ENCODE measurements around the gene GPR156.

Gene GPR156

GRCh38 chr3:120239644-120240043 lies 45.4 kb downstream of the GPR156 start:
- Histone ChIP-seq H3K27ac (ENCODE audit: extremely low read depth, low read depth, low read length) (no peak overlapping the region), H3K36me3 (ENCODE audit: control insufficient read depth in 2 of 2, insufficient read depth in 1 of 2, low read length in 2 of 2) (no peaks in the 10 kb centered on the region), H3K4me3 (ENCODE audit: low read depth, low read length) (no peak overlapping the region), H3K4me1 (ENCODE audit: control insufficient read depth, insufficient read depth, low read length) (no peaks in the 10 kb centered on the region), H3K9me3 (ENCODE audit: control insufficient read depth, insufficient read depth, low read depth, low read length) (no peaks in the 10 kb centered on the region)
- ChIA-PET CTCF (interaction anchor here (0.6 to 1.0 kb wide), 3 partner anchors 177 to 185 kb away, joined by 3 to 5 read pairs (median 3); no protein-coding TSS in a partner anchor), POLR2A (no interaction called here)
- TF ChIP-seq ZNF544 (tag by site-specific recombination; IDR thresholded peaks at IDR 0.05): no peak
- no peak for TF ChIP-seq ZXDB (tag by site-specific recombination; IDR thresholded peaks at IDR 0.05)
- TF ChIP-seq ZNF629 (tag by site-specific recombination; IDR thresholded peaks at IDR 0.05): no peak
- TF ChIP-seq ZNF561 (tag by site-specific recombination; IDR thresholded peaks at IDR 0.05; ENCODE audit: borderline replicate concordance): no peak
- TF ChIP-seq GLIS1 (tag by site-specific recombination; IDR thresholded peaks at IDR 0.05): no peak
- TF ChIP-seq ZNF704 (tag by site-specific recombination; IDR thresholded peaks at IDR 0.05): no peak
- TF ChIP-seq ZNF514 (tag by site-specific recombination; IDR thresholded peaks at IDR 0.05): no peak
- no peak for TF ChIP-seq INSM2 (tag by site-specific recombination; IDR thresholded peaks at IDR 0.05)
- no peak for TF ChIP-seq ZNF423 (tag by site-specific recombination; IDR thresholded peaks at IDR 0.05)
- TF ChIP-seq KLF9 (tag by site-specific recombination; IDR thresholded peaks at IDR 0.05; ENCODE audit: low read depth): no peak
- no peak for TF ChIP-seq HOXD13 (CRISPR knock-in tag; IDR thresholded peaks at IDR 0.05; ENCODE audit: borderline replicate concordance)
- TF ChIP-seq, protein P1, sequence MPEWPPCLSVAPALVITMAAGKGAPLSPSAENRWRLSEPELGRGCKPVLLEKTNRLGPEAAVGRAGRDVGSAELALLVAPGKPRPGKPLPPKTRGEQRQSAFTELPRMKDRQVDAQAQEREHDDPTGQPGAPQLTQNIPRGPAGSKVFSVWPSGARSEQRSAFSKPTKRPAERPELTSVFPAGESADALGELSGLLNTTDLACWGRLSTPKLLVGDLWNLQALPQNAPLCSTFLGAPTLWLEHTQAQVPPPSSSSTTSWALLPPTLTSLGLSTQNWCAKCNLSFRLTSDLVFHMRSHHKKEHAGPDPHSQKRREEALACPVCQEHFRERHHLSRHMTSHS (tag by site-specific recombination; IDR thresholded peaks at IDR 0.05): no peak
- TF ChIP-seq SP2 (tag by site-specific recombination; IDR thresholded peaks at IDR 0.05): no peak
- no peak for TF ChIP-seq KLF7 (tag by site-specific recombination; IDR thresholded peaks at IDR 0.05; ENCODE audit: borderline replicate concordance)
- TF ChIP-seq ZNF10 (tag by site-specific recombination; IDR thresholded peaks at IDR 0.05): no peak
- TF ChIP-seq ZNF777 (tag by site-specific recombination; IDR thresholded peaks at IDR 0.05; ENCODE audit: borderline replicate concordance): no peak
- TF ChIP-seq ZEB2 (tag by site-specific recombination; IDR thresholded peaks at IDR 0.05): no peak
- TF ChIP-seq ZNF132 (tag by site-specific recombination; IDR thresholded peaks at IDR 0.05; ENCODE audit: borderline replicate concordance): no peak
- TF ChIP-seq ZNF701 (tag by site-specific recombination; IDR thresholded peaks at IDR 0.05): no peak
- TF ChIP-seq MEIS1 (CRISPR knock-in tag; IDR thresholded peaks at IDR 0.05; ENCODE audit: borderline replicate concordance): no peak

GRCh38 chr3:120227710-120228347 lies 57.2 kb downstream of the GPR156 start:
- POLR2A ChIA-PET: no interaction called here
- TF ChIP-seq ZFP41 (tag by site-specific recombination; IDR thresholded peaks at IDR 0.05; ENCODE audit: borderline replicate concordance) (no peak), ZNF221 (tag by site-specific recombination; IDR thresholded peaks at IDR 0.05; ENCODE audit: borderline replicate concordance) (no peak), FEZF1 (tag by site-specific recombination; IDR thresholded peaks at IDR 0.05) (peak; percentile 15; the same call in 1 of the 2 replicates), ZNF202 (tag by site-specific recombination; IDR thresholded peaks at IDR 0.05; ENCODE audit: borderline replicate concordance) (no peak)
- no peaks in the 10 kb centered on the region for H3K4me1 ChIP-seq (ENCODE audit: control insufficient read depth, insufficient read depth, low read length)
- H3K36me3 ChIP-seq (ENCODE audit: control insufficient read depth in 2 of 2, insufficient read depth in 1 of 2, low read length in 2 of 2): no peaks in the 10 kb centered on the region
- no peaks in the 10 kb centered on the region for H3K9me3 ChIP-seq (ENCODE audit: control insufficient read depth, insufficient read depth, low read depth, low read length)
- H3K27ac ChIP-seq (ENCODE audit: extremely low read depth, low read depth, low read length): no peak overlapping the region
- CTCF ChIA-PET: interaction anchor here (1.1 kb wide), 1 partner anchor 331 kb away, joined by 3 read pairs; no protein-coding TSS in a partner anchor
- H3K4me3 ChIP-seq (ENCODE audit: low read depth, low read length): no peak overlapping the region
